NCI-H526 treated with DMSO at 0.1 percent for 48 hours (cell line): ENCODE data around the gene CHN1.
A peak's percentile ranks its signal among the peaks of the same experiment; 100 is the strongest.

Experiments
- DNase-seq: peaks from one replicate; lab custom pipeline; 2025; lab: John Stamatoyannopoulos, UW

CHN1 gene

GRCh38 chr2:175010848-175011254 is 5.7 kb upstream of the CHN1 start:
- DNase-seq: no peak

DNA sequence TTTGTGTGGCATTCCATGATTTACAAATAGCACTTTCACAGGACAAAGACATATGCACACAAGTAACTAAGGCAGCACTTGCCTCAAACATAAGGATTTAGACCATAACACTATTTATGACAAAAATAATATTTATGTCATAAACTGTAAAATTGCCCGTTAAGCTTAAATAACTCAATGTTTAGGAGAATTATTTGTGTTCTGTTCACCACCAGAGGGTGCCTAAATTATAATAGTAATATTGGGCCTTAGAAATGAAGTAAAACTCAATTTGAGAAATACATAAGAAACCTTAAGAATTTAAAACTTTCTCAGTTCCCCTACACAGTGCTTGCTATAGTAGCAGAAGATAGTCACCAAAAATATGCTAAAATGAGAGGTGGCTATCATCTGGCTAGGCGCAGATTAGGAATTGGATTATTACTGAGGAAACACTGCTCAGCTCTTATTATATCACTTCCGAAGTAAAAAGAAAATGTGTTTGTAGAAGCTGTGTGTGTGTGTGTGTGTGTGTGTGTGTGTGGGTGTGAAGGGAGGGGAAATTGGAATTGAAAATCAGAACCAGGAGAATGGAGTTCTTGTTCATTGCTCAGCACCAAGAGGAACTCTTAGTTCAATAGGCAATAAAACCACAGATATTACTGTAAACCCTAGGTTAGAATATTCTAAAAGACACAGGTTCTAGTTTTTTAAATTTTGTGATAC is 4.9 kb upstream of the CHN1 start:
- no peak for DNase-seq

DNA sequence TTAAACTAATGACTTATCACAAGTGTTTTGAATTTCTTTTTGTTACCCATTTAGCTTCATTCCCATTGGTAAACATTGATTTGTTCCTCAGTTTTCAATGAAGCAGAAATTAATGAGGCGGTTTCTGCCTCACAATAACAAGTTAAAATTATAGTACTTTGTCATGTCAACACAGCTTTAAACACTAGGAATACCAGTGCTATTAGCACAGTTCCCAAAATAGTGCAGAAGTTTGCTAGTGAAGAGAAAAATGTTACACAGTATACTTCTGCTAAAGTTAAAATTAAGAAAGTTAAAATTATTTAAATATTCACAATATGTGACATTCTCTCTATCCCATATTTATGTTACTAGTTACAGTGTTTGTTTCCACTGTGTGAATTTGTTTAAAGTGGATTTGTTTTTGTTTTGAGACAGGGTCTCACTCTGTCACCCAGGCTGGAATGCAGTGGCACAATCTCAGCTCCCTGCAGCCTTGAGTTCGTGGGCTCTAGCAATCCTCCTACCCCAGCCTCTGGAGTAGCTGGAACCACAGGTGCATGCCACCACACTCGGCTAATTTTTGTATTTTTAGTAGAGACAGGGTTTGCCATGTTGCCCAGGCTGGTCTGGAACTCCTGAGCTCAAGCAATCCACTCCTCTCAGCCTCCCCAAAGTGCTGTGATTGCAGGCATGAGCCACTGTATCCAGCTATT is 3.8 kb upstream of the CHN1 start:
- no peak for DNase-seq

GRCh38 chr2:175008009-175008408 is 2.8 kb upstream of the CHN1 start:
- no peak for DNase-seq

DNA sequence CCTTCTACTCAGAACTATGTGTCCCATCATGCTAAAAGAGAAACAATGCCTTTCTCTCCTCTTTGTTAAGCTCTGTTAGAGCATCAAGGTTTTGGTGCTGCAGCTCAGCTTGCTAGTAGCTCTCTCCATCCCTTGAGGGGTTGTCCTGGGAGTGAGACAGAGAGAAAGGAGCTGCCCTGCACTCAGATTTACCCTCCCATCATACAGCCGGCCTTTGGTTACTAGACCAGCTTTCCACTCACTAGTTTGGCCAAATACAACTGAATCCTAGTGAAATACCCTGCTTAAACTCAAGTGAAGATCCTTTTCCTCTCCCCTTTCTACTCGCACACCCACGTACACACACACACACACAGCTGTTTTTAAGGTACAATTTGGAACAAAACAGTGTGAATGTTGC is 2.3 kb upstream of the CHN1 start:
- no peak for DNase-seq

- DNase-seq: no peak
Measured at GRCh38 chr2:175006281-175006680, 1.1 kb upstream of the CHN1 start.

DNA sequence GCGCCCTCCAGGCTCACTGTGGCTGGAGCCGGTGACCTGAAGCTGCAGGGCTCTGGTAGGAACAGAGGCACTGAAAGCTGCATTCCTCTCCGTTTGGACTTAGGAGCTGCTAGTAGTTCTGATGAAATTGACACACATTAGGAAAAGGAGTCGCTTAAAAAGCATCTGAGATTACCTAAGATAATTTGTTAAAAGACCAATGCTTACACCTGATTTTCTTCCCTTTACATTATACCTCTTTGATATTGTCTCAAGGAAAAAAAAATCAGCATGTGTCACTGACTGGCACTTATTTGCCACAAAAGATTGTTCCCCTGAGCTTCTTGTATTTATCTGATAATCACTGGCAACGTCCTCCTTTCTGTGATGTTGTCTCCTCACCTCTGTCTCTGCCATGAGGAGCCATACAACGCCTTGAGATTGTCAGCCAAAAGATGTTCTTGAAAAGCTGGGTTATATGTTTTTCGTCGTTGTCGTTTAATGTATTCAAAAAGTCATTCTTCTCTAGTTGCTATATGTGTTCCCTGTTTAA is 618 bp upstream of the CHN1 start:
- no peak for DNase-seq

- peak; percentile 55 for DNase-seq
Measured at GRCh38 chr2:175004730-175004979, 526 bp downstream of the CHN1 start.

GRCh38 chr2:175003875-175004729 is 1.1 kb downstream of the CHN1 start:
- peak; percentile 47 for DNase-seq

DNA sequence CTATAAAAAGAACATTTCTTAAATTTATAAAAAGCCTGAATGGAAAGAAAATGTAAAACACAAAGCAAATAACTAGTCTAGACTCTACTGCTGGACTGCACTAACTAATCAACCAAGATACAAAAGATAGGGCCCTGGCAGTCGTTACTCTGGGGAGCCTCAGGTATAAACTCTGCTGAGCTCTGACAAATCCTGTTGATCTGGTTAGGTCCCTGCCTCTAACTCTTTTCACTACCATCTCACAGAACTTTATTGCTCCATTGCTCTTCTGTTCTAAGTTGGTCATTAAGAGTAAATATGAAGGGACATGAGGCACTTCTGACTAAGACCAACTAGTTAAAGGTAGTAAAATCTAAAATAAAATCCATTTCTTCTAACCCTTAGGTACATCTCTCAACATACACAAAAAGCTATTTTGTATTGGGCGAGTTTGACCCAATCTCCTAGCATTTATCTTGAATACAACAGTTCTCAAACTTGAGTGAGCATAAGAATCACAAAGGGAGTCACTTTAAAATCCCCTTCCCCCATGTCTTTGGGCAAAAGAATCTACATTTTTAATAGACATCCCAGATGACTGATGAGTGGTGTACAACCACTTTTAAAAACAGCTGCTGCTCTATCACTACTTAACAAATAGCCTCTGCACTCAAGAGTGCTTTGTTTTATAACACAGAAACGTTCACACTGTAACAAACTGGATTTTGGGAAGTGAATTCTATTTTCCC is 2.5 kb downstream of the CHN1 start:
- peak; percentile 17 for DNase-seq

DNA sequence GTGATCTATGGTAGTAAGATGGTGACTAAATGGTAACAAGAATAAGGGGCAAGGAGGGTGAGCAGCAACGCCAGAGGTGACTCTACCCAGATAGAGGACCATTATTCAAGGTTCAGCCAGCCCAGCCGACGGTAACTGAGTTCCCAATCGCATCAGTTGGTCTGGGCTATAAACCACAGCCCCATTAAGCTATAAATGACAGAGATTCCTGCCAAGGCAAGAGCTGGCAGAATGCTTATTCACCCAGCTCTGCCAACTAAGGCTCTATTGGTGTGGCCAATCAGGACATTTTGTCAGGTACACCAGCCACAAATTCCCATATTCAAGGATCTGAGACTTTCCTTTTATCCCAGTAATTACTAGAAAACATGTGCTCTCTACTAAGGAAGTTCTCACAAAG is 3.6 kb downstream of the CHN1 start:
- DNase-seq: no peak

- no peak for DNase-seq
Measured at GRCh38 chr2:174997110-174997509, 8.1 kb downstream of the CHN1 start.

- DNase-seq: no peak
Measured at GRCh38 chr2:174996622-174997021, 8.6 kb downstream of the CHN1 start.

DNA sequence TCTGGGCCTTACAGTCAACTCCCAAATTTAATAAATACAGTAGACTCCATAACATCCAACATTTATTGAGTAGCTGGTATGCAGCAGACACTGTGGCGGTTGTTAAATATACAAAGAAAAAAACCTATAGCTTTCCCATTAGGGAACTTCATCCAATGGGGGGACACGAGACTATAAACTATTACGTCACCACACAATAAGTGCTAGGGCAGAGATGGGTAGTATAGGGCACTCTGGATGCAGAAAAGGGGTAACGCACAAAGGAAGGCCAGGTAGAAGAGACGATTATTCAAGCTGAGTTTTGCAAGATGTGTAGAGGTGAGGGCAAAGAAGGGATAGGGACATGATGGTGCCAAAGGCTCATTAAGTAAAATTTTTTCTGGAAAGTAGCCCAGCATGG is 10.8 kb downstream of the CHN1 start:
- DNase-seq: no peak

DNA sequence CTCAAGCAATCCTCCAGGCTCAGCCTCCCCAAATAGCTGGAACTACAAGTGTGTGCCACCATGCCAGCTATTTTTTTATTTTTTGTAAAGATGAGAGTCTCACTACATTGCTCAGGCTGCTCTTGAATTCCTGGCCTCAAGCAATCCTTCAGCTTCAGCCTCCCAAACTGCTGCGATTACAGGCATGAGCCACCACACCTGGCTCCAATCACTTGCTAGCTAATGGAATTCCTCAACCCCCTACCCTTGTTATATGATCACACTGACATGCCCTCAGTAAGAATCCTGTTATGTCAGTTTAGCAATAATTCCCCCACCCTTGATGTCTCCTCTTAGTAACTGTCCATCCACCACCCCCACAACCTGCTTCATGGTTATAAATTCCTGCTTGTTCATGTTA is 12.3 kb downstream of the CHN1 start:
- no peak for DNase-seq

GRCh38 chr2:174985614-174986013 is 19.6 kb downstream of the CHN1 start:
- DNase-seq: no peak

DNA sequence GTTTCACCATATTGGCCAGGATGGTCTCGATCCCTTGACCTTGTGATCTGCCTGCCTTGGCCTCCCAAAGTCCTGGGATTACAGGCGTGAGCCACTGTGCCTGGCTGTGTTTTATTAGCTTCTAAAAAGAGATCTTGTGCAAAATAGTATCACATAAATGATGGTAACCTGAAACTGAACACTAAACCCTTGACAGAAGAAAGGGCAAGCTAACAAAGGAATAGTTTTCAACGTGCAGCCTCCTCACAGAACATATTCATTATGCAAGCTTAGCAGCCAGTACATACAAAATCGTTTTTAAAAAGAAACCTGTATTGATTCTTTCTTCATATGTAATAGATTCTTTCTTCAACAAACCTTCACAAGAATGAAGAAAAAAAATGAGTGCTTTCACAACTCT is 20.6 kb downstream of the CHN1 start:
- no peak for DNase-seq

DNA sequence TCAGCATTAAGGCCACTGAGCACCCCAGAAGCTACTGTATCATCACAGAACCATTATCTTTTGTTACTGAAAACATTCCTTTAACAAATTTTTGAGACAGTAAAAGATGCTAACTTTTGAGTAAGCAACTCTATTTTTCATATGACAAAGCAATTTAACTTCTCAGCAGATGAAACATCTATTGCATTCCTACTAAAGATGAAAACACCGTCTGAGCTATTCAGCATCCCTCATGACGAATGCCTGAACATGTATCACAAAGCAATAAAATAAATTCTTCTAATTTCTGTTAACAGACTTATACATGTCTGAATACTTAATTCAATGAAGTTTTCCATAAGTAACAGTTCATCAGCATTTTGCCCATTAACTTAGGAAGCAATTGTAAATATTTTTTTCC is 23.9 kb downstream of the CHN1 start:
- no peak for DNase-seq

DNA sequence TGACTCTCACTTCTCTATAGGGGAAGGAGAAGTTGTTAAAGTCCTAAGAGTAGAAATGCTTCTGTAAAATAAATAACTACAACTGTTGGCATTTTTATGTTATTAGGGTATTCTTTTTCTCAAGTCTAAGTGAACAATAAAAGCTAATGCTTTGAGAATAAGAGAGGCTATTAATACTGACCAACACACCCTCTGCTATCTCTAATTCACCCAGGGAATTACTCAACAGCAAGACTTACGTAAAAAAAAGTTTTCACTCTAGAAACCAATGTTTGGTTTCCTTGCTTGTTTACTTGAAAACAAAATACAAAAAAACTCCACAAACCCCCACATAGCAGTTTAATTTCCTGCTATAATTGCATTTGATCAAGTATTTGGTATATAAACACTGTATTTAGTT is 25.2 kb downstream of the CHN1 start:
- no peak for DNase-seq

- DNase-seq: no peak
Measured at GRCh38 chr2:174977364-174977763, 27.8 kb downstream of the CHN1 start.

DNA sequence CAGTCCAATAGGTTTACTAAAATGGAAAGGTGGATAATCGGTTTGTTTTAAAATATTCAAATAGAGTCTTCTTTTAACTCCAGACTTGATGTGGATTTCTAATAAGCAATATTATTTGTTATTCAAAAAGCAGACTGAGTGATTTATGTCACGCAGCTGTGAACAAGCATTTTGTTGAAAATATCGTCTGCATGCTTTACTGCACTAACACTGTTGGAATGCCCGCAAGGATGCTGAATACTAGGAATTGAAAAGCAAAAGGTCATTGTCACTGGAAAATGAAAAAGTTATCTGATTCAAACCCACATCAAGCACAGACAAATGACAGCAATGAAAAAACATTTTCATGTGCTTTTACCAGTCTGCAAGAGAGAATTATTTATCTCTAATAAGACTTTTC is 31.1 kb downstream of the CHN1 start:
- DNase-seq: peak; percentile 59

- no peak for DNase-seq
Measured at GRCh38 chr2:174972924-174973323, 32.3 kb downstream of the CHN1 start.
